B cell (primary cell): Measurements from ENCODE around the gene MYL6. TPM values are rescaled to one million over a fixed set of nuclear protein-coding genes. Genes with fewer than 3 reads are reported as not detected.

Experiments
- ATAC-seq: fragments of 200-7000 bp; cut with Tn5 transposase; one replicate; pipeline ENCODE4 v1.10.0; 2021; ENCODE audit warnings: low read depth, mild to moderate bottlenecking, moderate number of reproducible peaks, moderate library complexity
- CTCF ChIA-PET: fragments of 350-600 bp; sonication (Branson Sonifier 250); formaldehyde crosslinking; loops from one replicate; lab custom pipeline; 2021; ENCODE audit warnings: antibody characterized with exemption, inconsistent platforms; lab: Charles Lee
- POLR2A ChIA-PET: fragments of 350-600 bp; sonication (Branson Sonifier 250); formaldehyde crosslinking; loops from one replicate; lab custom pipeline; 2021; ENCODE audit warnings: antibody characterized with exemption; lab: Charles Lee
- DNase-seq: peaks from one replicate; pipeline ENCODE4 v3.0.0; 2013
- H2AFZ ChIP-seq: 2 replicates; pipeline ENCODE4 v1.6.1; 2012; ENCODE audit warnings: mild to moderate bottlenecking, low read depth, low read length; ENCODE audit not compliant: insufficient read depth, poor library complexity, severe bottlenecking
- H3K27ac ChIP-seq, 2 donors: 1 replicate in 1 of 2; 2 replicates in 1 of 2; pipeline ENCODE4 v1.5.1; 2012 to 2013; ENCODE audit warnings: low read length in 2 of 2, mild to moderate bottlenecking in 2 of 2, moderate library complexity in 1 of 2
- H3K27me3 ChIP-seq, 4 experiments: fragments of 200-600 bp in 1 of 4; sonication (generic) in 1 of 4; replicated peaks in 1 of 4; 1 replicate in 2 of 4; 2 replicates in 2 of 4; pipeline versions ENCODE4 v1.6.1 to v1.7.0; 2013 to 2016; ENCODE audit warnings: low read length in 3 of 4, mild to moderate bottlenecking in 2 of 4, mixed read lengths in 1 of 4, moderate library complexity in 1 of 4; ENCODE audit not compliant: insufficient read depth in 4 of 4, control insufficient read depth in 3 of 4; ENCODE audit errors: control extremely low read depth in 1 of 4
- H3K36me3 ChIP-seq, 2 experiments: replicated peaks in 1 of 2; 1 replicate in 1 of 2; 2 replicates in 1 of 2; pipeline versions ENCODE4 v1.6.1 to v1.7.1; 2013; ENCODE audit warnings: low read length in 1 of 2; ENCODE audit not compliant: insufficient read depth in 2 of 2, control insufficient read depth in 1 of 2; ENCODE audit errors: control extremely low read depth in 1 of 2, extremely low read depth in 1 of 2
- H3K4me1 ChIP-seq, 2 donors: fragments of 200-600 bp in 1 of 2; sonication (generic) in 1 of 2; 1 replicate in 1 of 2; 2 replicates in 1 of 2; pipeline versions ENCODE4 v1.5.1 to v1.6.1; 2013 to 2017; ENCODE audit warnings: low read length in 2 of 2; ENCODE audit not compliant: control insufficient read depth in 2 of 2, insufficient read depth in 2 of 2
- H3K4me2 ChIP-seq: replicated peaks from 2 replicates; pipeline ENCODE3; 2012; ENCODE audit warnings: mild to moderate bottlenecking, low read depth, low read length; ENCODE audit not compliant: poor library complexity, severe bottlenecking
- H3K4me3 ChIP-seq, 5 experiments: fragments of 200-600 bp in 1 of 5; sonication (generic) in 1 of 5; 1 replicate in 3 of 5; 2 replicates in 2 of 5; pipeline versions ENCODE4 v1.5.1 to v1.7.0; 2011 to 2016; ENCODE audit warnings: low read length in 4 of 5, mild to moderate bottlenecking in 4 of 5, low read depth in 2 of 5, control low read depth in 1 of 5, moderate library complexity in 1 of 5; ENCODE audit not compliant: insufficient read depth in 1 of 5; ENCODE audit errors: control extremely low read depth in 1 of 5, extremely low read depth in 1 of 5
- H3K79me2 ChIP-seq: fragments of 200-600 bp; sonication (generic); one replicate; pipeline ENCODE4 v1.6.0; 2016; ENCODE audit warnings: low read length; ENCODE audit not compliant: control insufficient read depth, insufficient read depth
- H3K9ac ChIP-seq: fragments of 200-600 bp; sonication (generic); 2 replicates; pipeline ENCODE4 v1.6.1; 2017; ENCODE audit warnings: mild to moderate bottlenecking, low read length, moderate library complexity
- H3K9me3 ChIP-seq, 3 donors: one replicate each; pipeline versions ENCODE4 v1.6.1 to v1.7.1; 2013; ENCODE audit warnings: low read length in 2 of 3; ENCODE audit not compliant: control insufficient read depth in 2 of 3, insufficient read depth in 1 of 3; ENCODE audit errors: control extremely low read depth in 1 of 3
- H4K20me1 ChIP-seq: 2 replicates; pipeline ENCODE4 v1.6.0; 2012; ENCODE audit warnings: mild to moderate bottlenecking, low read length; ENCODE audit not compliant: insufficient read depth, control insufficient read depth, poor library complexity, severe bottlenecking
- H3K27ac Mint-ChIP-seq: one replicate; pipeline ENCODE4 v1.8.0; 2021; ENCODE audit warnings: mixed read lengths
- H3K27me3 Mint-ChIP-seq: one replicate; pipeline ENCODE4 v1.8.0; 2021; ENCODE audit warnings: mixed read lengths
- H3K4me1 Mint-ChIP-seq: one replicate; pipeline ENCODE4 v1.8.0; 2021; ENCODE audit warnings: mixed read lengths
- H3K4me3 Mint-ChIP-seq: one replicate; pipeline ENCODE4 v1.8.0; 2021; ENCODE audit warnings: mixed read lengths
- H3K9me3 Mint-ChIP-seq: one replicate; pipeline ENCODE4 v1.8.0; 2022; ENCODE audit warnings: mixed read lengths; ENCODE audit not compliant: insufficient read depth
- CTCF ChIP-seq: fragments of 200-600 bp; IDR thresholded peaks from one replicate; pipeline ENCODE4 v1.8.0; 2022; ENCODE audit warnings: antibody characterized with exemption, mild to moderate bottlenecking
- EZH2 ChIP-seq: IDR thresholded peaks from 2 replicates; pipeline ENCODE4 v1.6.1; 2012; ENCODE audit warnings: borderline replicate concordance, low read depth, mild to moderate bottlenecking, moderate library complexity, low read length; ENCODE audit not compliant: insufficient read depth, poor library complexity, severe bottlenecking
- WGBS: methylation state at CpG from one replicate; pipeline ENCODE4 v1.1.5; 2013; ENCODE audit warnings: missing lambda C conversion rate; ENCODE audit not compliant: insufficient coverage; 5-methylcytosine and 5-hydroxymethylcytosine counted together
- intact Hi-C: fragments of 100-400 bp; cut with micrococcal nuclease; formaldehyde crosslinking; loops from one replicate; pipeline ENCODE4 v1.10.0; 2022
- polyA minus RNA-seq: library from RNA; depleted of rRNA, polyadenylated mRNA; stranded (reverse); fragments of >200 nt; gene quantifications from 2 replicates; pipeline ENCODE4 v1.2.3, GENCODE V29; 2012
- polyA plus RNA-seq: library from polyadenylated mRNA; depleted of rRNA; stranded (reverse); fragments of >200 nt; gene quantifications from 2 replicates; pipeline ENCODE4 v1.2.3, GENCODE V29; 2012
- total RNA-seq, 2 donors: library from RNA; stranded (reverse); fragments of 120-200 nt in 1 of 2; gene quantifications; 1 replicate in 1 of 2; 2 replicates in 1 of 2; pipeline versions ENCODE4 v1.2.3 to v1.2.4, GENCODE V29; 2013 to 2022

MYL6 gene
- total RNA-seq, result 645 and 675 TPM in 2 replicates
- 989 TPM for total RNA-seq (2013)
- polyA plus RNA-seq, result 711 and 892 TPM in 2 replicates
- 412 and 492 TPM in 2 replicates for polyA minus RNA-seq

GRCh38 chr12:56158029-56158925 is at the start of gene MYL6:
TSS of gene MYL6 (plus strand) at chr12:56158359. CDS start at chr12:56158402, 43 bp downstream.
- no peaks in the 10 kb centered on the region for H3K9me3 Mint-ChIP-seq
- whole genome bisulfite sequencing, result 1% methylated on average over 21 of the region's 30 CpGs
- Histone ChIP-seq H2AFZ (peak within 1 kb of the TSS; percentile 73), H3K36me3 (peaks cover 0 to 39% of the 10 kb centered on the region in 2 experiments), H3K79me2 (peaks cover 71% of the 10 kb centered on the region), H3K27me3 (no peaks in the 10 kb centered on the region), H3K27ac (peak within 1 kb of the TSS; percentile 88 to 97), H3K9me3 (no peaks in the 10 kb centered on the region), H4K20me1 (peaks cover 14% of the 10 kb centered on the region), H3K4me2 (peak within 1 kb of the TSS; percentile 83), H3K4me3 (peak within 1 kb of the TSS; percentile 80 to 97 (median 94)), H3K9ac (peak within 1 kb of the TSS; percentile 89), H3K4me1 (peaks cover 20 to 40% of the 10 kb centered on the region in 2 donors)
- peaks cover 44% of the 10 kb centered on the region for H3K4me1 Mint-ChIP-seq
- peak within 1 kb of the TSS; percentile 96 for H3K4me3 Mint-ChIP-seq
- no peaks in the 10 kb centered on the region for H3K27me3 Mint-ChIP-seq
- H3K27ac Mint-ChIP-seq, result peak within 1 kb of the TSS; percentile 97
- intact Hi-C loops, result loop anchor here (1.0 to 10.0 kb wide), 5 partner anchors 31 to 917 kb away; partner anchors contain the start of genes NEMP1, RNF41, RPL41 and SMARCC2
- POLR2A ChIA-PET, result interaction anchor here (1.0 to 4.1 kb wide), 4 partner anchors 31 to 63 kb away, joined by 4 to 44 read pairs (median 10); partner anchors contain the start of genes ESYT1, RNF41, SMARCC2 and ZC3H10
- ATAC-seq (peak; percentile 87), DNase-seq (peak; percentile 96)
- TF ChIP-seq CTCF (no peak), EZH2 (no peak)
- CTCF ChIA-PET, result interaction anchor here (0.5 to 2.8 kb wide), 8 partner anchors 10 to 63 kb away, joined by 3 to 17 read pairs (median 4); partner anchors contain the start of genes ESYT1, RNF41, SMARCC2 and ZC3H10
